T-helper 17 cell (primary cell): ENCODE measurements around the gene COL2A1. TPM values are rescaled to one million over a fixed set of nuclear protein-coding genes. Genes with fewer than 3 reads are reported as not detected.
A peak's percentile ranks its signal among the peaks of the same experiment; 100 is the strongest.

ENCODE experiments used
- ATAC-seq: fragments of 150-1000 bp; cut with Tn5 transposase; 2 replicates; pipeline ENCODE4 v1.10.0; 2021; ENCODE audit warnings: mild to moderate bottlenecking, moderate library complexity
- DNase-seq, 3 donors: peaks; one replicate each; pipeline versions ENCODE4 v3.0.0 to v3.0.0-alpha.2; 2020 to 2021
- H3K9me3 ChIP-seq: one replicate; pipeline ENCODE4 v1.7.0; 2013; ENCODE audit warnings: low read length, mild to moderate bottlenecking; ENCODE audit not compliant: control insufficient read depth, poor library complexity, severe bottlenecking
- H3K27ac Mint-ChIP-seq: one replicate; pipeline ENCODE4 v1.8.0; 2022; ENCODE audit warnings: mild to moderate bottlenecking, moderate library complexity, mixed read lengths
- H3K27me3 Mint-ChIP-seq: one replicate; pipeline ENCODE4 v1.8.0; 2022; ENCODE audit warnings: mixed read lengths
- H3K36me3 Mint-ChIP-seq: one replicate; pipeline ENCODE4 v1.8.0; 2022; ENCODE audit warnings: low read depth, mixed read lengths
- H3K4me1 Mint-ChIP-seq: one replicate; pipeline ENCODE4 v1.8.0; 2022; ENCODE audit warnings: mild to moderate bottlenecking, mixed read lengths
- H3K4me3 Mint-ChIP-seq: one replicate; pipeline ENCODE4 v1.8.0; 2022; ENCODE audit warnings: mild to moderate bottlenecking, moderate library complexity, mixed read lengths
- total RNA-seq, 4 donors: library from RNA in 2 of 4; stranded (reverse) in 2 of 4; gene quantifications; one replicate each; pipeline ENCODE4 v1.2.3 and lab custom pipeline; 2022 to 2026

Gene COL2A1
- total RNA-seq, 2 donors from 2014 or later, result not detected

GRCh38 chr12:48000878-48001504 is 3.3 kb downstream of the COL2A1 start:
- Mint-ChIP-seq H3K27ac (no peak overlapping the region), H3K36me3 (peaks cover 3% of the 10 kb centered on the region)
- ATAC-seq, result no peak

GRCh38 chr12:47999816-48000215 is 4.5 kb downstream of the COL2A1 start:
- peaks cover 33% of the 10 kb centered on the region for H3K4me1 Mint-ChIP-seq
- peaks cover 3% of the 10 kb centered on the region for H3K36me3 Mint-ChIP-seq
- peaks cover 83% of the 10 kb centered on the region for H3K27me3 Mint-ChIP-seq
- no peak for DNase-seq
- no peak for ATAC-seq
- no peaks in the 10 kb centered on the region for H3K9me3 ChIP-seq
- H3K27ac Mint-ChIP-seq, result no peak overlapping the region
- H3K4me3 Mint-ChIP-seq, result no peak overlapping the region

More at GRCh38 chr12:48000878-48001504, 3.3 kb downstream of the COL2A1 start:
- Mint-ChIP-seq H3K27me3 (peaks cover 83% of the 10 kb centered on the region), H3K4me1 (peaks cover 38% of the 10 kb centered on the region), H3K4me3 (peak overlapping the region; percentile 86)
- no peak for DNase-seq
- no peaks in the 10 kb centered on the region for H3K9me3 ChIP-seq

GRCh38 chr12:47997321-47997720 is 7.0 kb downstream of the COL2A1 start:
- Mint-ChIP-seq H3K27ac (no peak overlapping the region), H3K27me3 (peaks cover 77% of the 10 kb centered on the region), H3K36me3 (peaks cover 5% of the 10 kb centered on the region), H3K4me3 (no peak overlapping the region), H3K4me1 (peaks cover 19% of the 10 kb centered on the region)
- DNase-seq (no peak), ATAC-seq (no peak)
- no peaks in the 10 kb centered on the region for H3K9me3 ChIP-seq

GRCh38 chr12:47995981-47996401 is 8.3 kb downstream of the COL2A1 start:
- H3K4me1 Mint-ChIP-seq, result peaks cover 6% of the 10 kb centered on the region
- DNase-seq (no peak), ATAC-seq (no peak)
- no peak overlapping the region for H3K4me3 Mint-ChIP-seq
- H3K36me3 Mint-ChIP-seq, result peaks cover 5% of the 10 kb centered on the region
- no peaks in the 10 kb centered on the region for H3K9me3 ChIP-seq
- peaks cover 66% of the 10 kb centered on the region for H3K27me3 Mint-ChIP-seq
- no peak overlapping the region for H3K27ac Mint-ChIP-seq

GRCh38 chr12:47993491-47993890 is 10.8 kb downstream of the COL2A1 start:
- H3K9me3 ChIP-seq, result no peaks in the 10 kb centered on the region
- Mint-ChIP-seq H3K4me3 (no peak overlapping the region), H3K4me1 (peaks cover 26% of the 10 kb centered on the region), H3K27me3 (peaks cover 41% of the 10 kb centered on the region), H3K36me3 (peaks cover 2% of the 10 kb centered on the region), H3K27ac (no peak overlapping the region)
- no peak for ATAC-seq
- no peak for DNase-seq

GRCh38 chr12:47992776-47993175 is 11.5 kb downstream of the COL2A1 start:
- H3K4me1 Mint-ChIP-seq, result peaks cover 25% of the 10 kb centered on the region
- peaks cover 34% of the 10 kb centered on the region for H3K27me3 Mint-ChIP-seq
- H3K27ac Mint-ChIP-seq, result no peak overlapping the region
- DNase-seq (no peak), ATAC-seq (no peak)
- H3K4me3 Mint-ChIP-seq, result no peak overlapping the region
- H3K9me3 ChIP-seq, result no peaks in the 10 kb centered on the region
- peaks cover 2% of the 10 kb centered on the region for H3K36me3 Mint-ChIP-seq

- ATAC-seq (no peak), DNase-seq (no peak)
- Mint-ChIP-seq H3K4me3 (no peak overlapping the region), H3K4me1 (peaks cover 28% of the 10 kb centered on the region), H3K27me3 (peaks cover 34% of the 10 kb centered on the region), H3K36me3 (peaks cover 2% of the 10 kb centered on the region), H3K27ac (no peak overlapping the region)
- H3K9me3 ChIP-seq, result no peaks in the 10 kb centered on the region
These were observed 12.9 kb downstream of the COL2A1 start for GRCh38 chr12:47991106-47992061.

GRCh38 chr12:47990351-47991105 is 13.7 kb downstream of the COL2A1 start:
- H3K9me3 ChIP-seq, result no peaks in the 10 kb centered on the region
- ATAC-seq (peak; percentile 96), DNase-seq (peak in 1 of 3 donors; percentile 27)
- peaks cover 27% of the 10 kb centered on the region for H3K27me3 Mint-ChIP-seq
- H3K27ac Mint-ChIP-seq, result peak overlapping the region; percentile 39
- H3K4me1 Mint-ChIP-seq, result peaks cover 30% of the 10 kb centered on the region
- peak overlapping the region; percentile 53 for H3K4me3 Mint-ChIP-seq
- H3K36me3 Mint-ChIP-seq, result peaks cover 2% of the 10 kb centered on the region

GRCh38 chr12:47989666-47990065 is 14.6 kb downstream of the COL2A1 start:
- Mint-ChIP-seq H3K4me1 (peaks cover 32% of the 10 kb centered on the region), H3K36me3 (peaks cover 2% of the 10 kb centered on the region), H3K27ac (peak overlapping the region; percentile 39), H3K27me3 (peaks cover 18% of the 10 kb centered on the region), H3K4me3 (no peak overlapping the region)
- ATAC-seq (no peak), DNase-seq (no peak)
- no peaks in the 10 kb centered on the region for H3K9me3 ChIP-seq

GRCh38 chr12:47989023-47989417 is 15.3 kb downstream of the COL2A1 start:
- Mint-ChIP-seq H3K4me3 (no peak overlapping the region), H3K27ac (no peak overlapping the region), H3K36me3 (no peaks in the 10 kb centered on the region), H3K4me1 (peaks cover 32% of the 10 kb centered on the region), H3K27me3 (peaks cover 12% of the 10 kb centered on the region)
- no peak for DNase-seq
- no peaks in the 10 kb centered on the region for H3K9me3 ChIP-seq
- no peak for ATAC-seq

GRCh38 chr12:47988073-47989022 is 15.9 kb downstream of the COL2A1 start:
- H3K9me3 ChIP-seq, result no peaks in the 10 kb centered on the region
- Mint-ChIP-seq H3K4me1 (peaks cover 32% of the 10 kb centered on the region), H3K36me3 (no peaks in the 10 kb centered on the region), H3K4me3 (no peak overlapping the region), H3K27ac (no peak overlapping the region), H3K27me3 (peaks cover 8% of the 10 kb centered on the region)
- no peak for ATAC-seq
- DNase-seq, result no peak

- Mint-ChIP-seq H3K4me3 (no peak overlapping the region), H3K36me3 (no peaks in the 10 kb centered on the region), H3K27ac (no peak overlapping the region), H3K4me1 (peaks cover 32% of the 10 kb centered on the region), H3K27me3 (peaks cover 8% of the 10 kb centered on the region)
- H3K9me3 ChIP-seq, result no peaks in the 10 kb centered on the region
- ATAC-seq (no peak), DNase-seq (no peak)
These were observed 16.7 kb downstream of the COL2A1 start for GRCh38 chr12:47987411-47988072.
